ENCODE data around the gene SORL1.

The SORL1 gene

GRCh38 chr11:121667836-121668235, 215.7 kb downstream of the SORL1 start:
- TF ChIP-seq CTCF (IDR thresholded peaks at IDR 0.05; ENCODE audit: borderline replicate concordance, insufficient read depth, low read depth, low read length) = no peak
- no peak overlapping the region for H3K4me3 ChIP-seq (ENCODE audit: low read depth, low read length)

- no peak overlapping the region for H3K4me3 ChIP-seq (ENCODE audit: low read depth, low read length)
- no peak for TF ChIP-seq CTCF (IDR thresholded peaks at IDR 0.05; ENCODE audit: borderline replicate concordance, insufficient read depth, low read depth, low read length)
Observed at GRCh38 chr11:121669422-121669821, 217.3 kb downstream of the SORL1 start.

GRCh38 chr11:121670266-121670665, 218.2 kb downstream of the SORL1 start:
- no peak for TF ChIP-seq CTCF (IDR thresholded peaks at IDR 0.05; ENCODE audit: borderline replicate concordance, insufficient read depth, low read depth, low read length)
- H3K4me3 ChIP-seq (ENCODE audit: low read depth, low read length) = no peak overlapping the region

GRCh38 chr11:121670805-121671282, 218.7 kb downstream of the SORL1 start:
- no peak overlapping the region for H3K4me3 ChIP-seq (ENCODE audit: low read depth, low read length)
- TF ChIP-seq CTCF (IDR thresholded peaks at IDR 0.05; ENCODE audit: borderline replicate concordance, insufficient read depth, low read depth, low read length) = no peak

GRCh38 chr11:121671283-121672168, 219.4 kb downstream of the SORL1 start:
- no peak overlapping the region for H3K4me3 ChIP-seq (ENCODE audit: low read depth, low read length)
- no peak for TF ChIP-seq CTCF (IDR thresholded peaks at IDR 0.05; ENCODE audit: borderline replicate concordance, insufficient read depth, low read depth, low read length)

GRCh38 chr11:121672630-121673487, 220.7 kb downstream of the SORL1 start:
- H3K4me3 ChIP-seq (ENCODE audit: low read depth, low read length) = no peak overlapping the region
- no peak for TF ChIP-seq CTCF (IDR thresholded peaks at IDR 0.05; ENCODE audit: borderline replicate concordance, insufficient read depth, low read depth, low read length)
